ENCODE measurements around the gene TMEM222. TPM values are rescaled to one million over a fixed set of nuclear protein-coding genes. Genes with fewer than 3 reads are reported as not detected.
A peak's percentile ranks its signal among the peaks of the same experiment; 100 is the strongest.

The TMEM222 gene
- polyA plus RNA-seq, 4 donors: 40.5 to 46.0 (median 42.5) TPM

- DNase-seq (ENCODE audit: low read depth in 4 of 4, low spot score in 3 of 4): peak in 2 of 4 donors; percentile 49 to 79
Observed at GRCh38 chr1:27357281-27358037, 35.5 kb downstream of the TMEM222 start.

GRCh38 chr1:27358038-27358927, 36.3 kb downstream of the TMEM222 start:
- DNase-seq (ENCODE audit: low read depth in 4 of 4, low spot score in 3 of 4): no peak

GRCh38 chr1:27358928-27359313, 37.0 kb downstream of the TMEM222 start:
- no peak for DNase-seq (ENCODE audit: low read depth in 4 of 4, low spot score in 3 of 4)

- no peak for DNase-seq (ENCODE audit: low read depth in 4 of 4, low spot score in 3 of 4)
Observed at GRCh38 chr1:27359822-27360158, 37.8 kb downstream of the TMEM222 start.

GRCh38 chr1:27360159-27361043, 38.4 kb downstream of the TMEM222 start:
- DNase-seq (ENCODE audit: low read depth in 4 of 4, low spot score in 3 of 4): no peak

GRCh38 chr1:27361044-27361402, 39.1 kb downstream of the TMEM222 start:
- DNase-seq (ENCODE audit: low read depth in 4 of 4, low spot score in 3 of 4): no peak

- no peak for DNase-seq (ENCODE audit: low read depth in 4 of 4, low spot score in 3 of 4)
Observed at GRCh38 chr1:27361553-27361952, 39.6 kb downstream of the TMEM222 start.

GRCh38 chr1:27363766-27364695, 42.1 kb downstream of the TMEM222 start:
- no peak for DNase-seq (ENCODE audit: low read depth in 4 of 4, low spot score in 3 of 4)

- no peak for DNase-seq (ENCODE audit: low read depth in 4 of 4, low spot score in 3 of 4)
Observed at GRCh38 chr1:27364696-27365371, 42.9 kb downstream of the TMEM222 start.

- peak in 2 of 4 donors; percentile 79 to 83 for DNase-seq (ENCODE audit: low read depth in 4 of 4, low spot score in 3 of 4)
Observed at GRCh38 chr1:27365372-27366112, 43.6 kb downstream of the TMEM222 start.

GRCh38 chr1:27366113-27366410, 44.1 kb downstream of the TMEM222 start:
- peak in 1 of 4 donors; percentile 45 for DNase-seq (ENCODE audit: low read depth in 4 of 4, low spot score in 3 of 4)

GRCh38 chr1:27366411-27367159, 44.6 kb downstream of the TMEM222 start, which contains the start of gene MAP3K6:
TSS of gene MAP3K6 (minus strand) at chr1:27366961. CDS start at chr1:27366597, 364 bp downstream.
- DNase-seq (ENCODE audit: low read depth in 4 of 4, low spot score in 3 of 4): no peak

GRCh38 chr1:27367160-27367650, 45.2 kb downstream of the TMEM222 start:
- no peak for DNase-seq (ENCODE audit: low read depth in 4 of 4, low spot score in 3 of 4)

- DNase-seq (ENCODE audit: low read depth in 4 of 4, low spot score in 3 of 4): no peak
Observed at GRCh38 chr1:27368869-27369582, 47.1 kb downstream of the TMEM222 start.

GRCh38 chr1:27372022-27372807, 50.3 kb downstream of the TMEM222 start:
- DNase-seq (ENCODE audit: low read depth in 4 of 4, low spot score in 3 of 4): no peak

Measured in right renal pelvis (tissue), 4 donors.